ENCODE measurements around the gene MICOS13.

Gene MICOS13

GRCh38 chr19:5686647-5687359, 6.5 kb upstream of the MICOS13 start:
- no peak for FAIRE-seq

GRCh38 chr19:5686326-5686646, 6.0 kb upstream of the MICOS13 start:
- no peak for FAIRE-seq

- no peak for FAIRE-seq
Measured at GRCh38 chr19:5684694-5685430, 4.5 kb upstream of the MICOS13 start.

GRCh38 chr19:5683177-5683886, 3.0 kb upstream of the MICOS13 start:
- FAIRE-seq, result no peak

- no peak for FAIRE-seq
Measured at GRCh38 chr19:5682107-5682482, 1.8 kb upstream of the MICOS13 start.

- no peak for FAIRE-seq
Measured at GRCh38 chr19:5681391-5682106, 1.2 kb upstream of the MICOS13 start.

GRCh38 chr19:5680084-5680436, 256 bp downstream of the MICOS13 start:
- no peak for FAIRE-seq

GRCh38 chr19:5679289-5680083, 830 bp downstream of the MICOS13 start:
- FAIRE-seq, result no peak

- FAIRE-seq, result no peak
Measured at GRCh38 chr19:5678071-5678718, 2.1 kb downstream of the MICOS13 start.

GRCh38 chr19:5677580-5677979, 2.7 kb downstream of the MICOS13 start:
- no peak for FAIRE-seq

GRCh38 chr19:5677136-5677535, 3.2 kb downstream of the MICOS13 start:
- no peak for FAIRE-seq

GRCh38 chr19:5676772-5677105, 3.6 kb downstream of the MICOS13 start:
- FAIRE-seq, result no peak

GRCh38 chr19:5676105-5676771, 4.1 kb downstream of the MICOS13 start:
- FAIRE-seq, result no peak

GRCh38 chr19:5674714-5675113, 5.6 kb downstream of the MICOS13 start:
- no peak for FAIRE-seq

GRCh38 chr19:5673752-5674151, 6.6 kb downstream of the MICOS13 start:
- no peak for FAIRE-seq

- no peak for FAIRE-seq
Measured at GRCh38 chr19:5672708-5673459, 7.4 kb downstream of the MICOS13 start.

GRCh38 chr19:5671600-5671999, 8.7 kb downstream of the MICOS13 start:
- FAIRE-seq, result no peak

GRCh38 chr19:5669212-5669611, 11.1 kb downstream of the MICOS13 start:
- FAIRE-seq, result no peak

- no peak for FAIRE-seq
Measured at GRCh38 chr19:5667751-5668271, 12.5 kb downstream of the MICOS13 start.

GRCh38 chr19:5666921-5667610, 13.2 kb downstream of the MICOS13 start:
- no peak for FAIRE-seq

All from islet of Langerhans (tissue), 1 donor.